Measurements from ENCODE around the gene PPM1D.
A peak's percentile ranks its signal among the peaks of the same experiment; 100 is the strongest.
"Not testable (repeated sequence)": the region's sequence is repeated elsewhere in the genome, so short reads cannot be mapped to it uniquely, and the experiment has no call there.

The PPM1D gene

DNA sequence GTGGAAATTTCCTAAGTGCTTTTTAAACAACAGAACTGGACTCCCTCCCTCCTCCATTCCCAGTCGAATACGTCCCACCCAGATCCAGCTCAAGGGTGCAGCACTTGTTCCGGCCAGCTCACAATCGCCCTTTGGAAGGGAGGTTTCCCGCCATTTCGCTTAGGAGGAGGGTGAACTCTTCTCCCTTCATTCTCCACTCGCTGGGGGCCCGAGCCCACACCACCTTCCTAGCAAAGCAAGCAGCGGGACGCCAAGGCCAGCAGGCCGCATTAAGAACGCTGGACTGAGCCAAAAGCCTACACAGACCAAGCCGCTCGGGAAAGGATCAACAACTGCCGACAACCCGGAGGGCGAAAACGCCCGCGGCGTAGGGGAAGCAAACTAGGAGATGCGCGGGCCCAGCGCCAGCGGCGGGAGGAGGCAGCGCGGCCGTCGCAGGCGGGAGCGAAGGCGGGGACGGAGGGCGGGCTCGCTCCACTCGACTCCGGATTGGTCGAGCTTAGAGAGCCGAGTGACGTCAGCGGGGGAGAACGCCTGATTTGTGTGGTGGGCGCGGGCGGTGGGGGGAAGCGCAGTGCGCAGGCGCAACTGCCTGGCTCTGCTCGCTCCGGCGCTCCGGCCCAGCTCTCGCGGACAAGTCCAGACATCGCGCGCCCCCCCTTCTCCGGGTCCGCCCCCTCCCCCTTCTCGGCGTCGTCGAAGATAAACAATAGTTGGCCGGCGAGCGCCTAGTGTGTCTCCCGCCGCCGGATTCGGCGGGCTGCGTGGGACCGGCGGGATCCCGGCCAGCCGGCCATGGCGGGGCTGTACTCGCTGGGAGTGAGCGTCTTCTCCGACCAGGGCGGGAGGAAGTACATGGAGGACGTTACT lies at the start of gene PPM1D:
Gene PPM1D, plus strand, starts transcription at position 574 of the 870 bp plus-strand sequence. Its CDS starts 222 bp downstream, at position 796.
- DNase-seq, result peak; percentile 95

DNA sequence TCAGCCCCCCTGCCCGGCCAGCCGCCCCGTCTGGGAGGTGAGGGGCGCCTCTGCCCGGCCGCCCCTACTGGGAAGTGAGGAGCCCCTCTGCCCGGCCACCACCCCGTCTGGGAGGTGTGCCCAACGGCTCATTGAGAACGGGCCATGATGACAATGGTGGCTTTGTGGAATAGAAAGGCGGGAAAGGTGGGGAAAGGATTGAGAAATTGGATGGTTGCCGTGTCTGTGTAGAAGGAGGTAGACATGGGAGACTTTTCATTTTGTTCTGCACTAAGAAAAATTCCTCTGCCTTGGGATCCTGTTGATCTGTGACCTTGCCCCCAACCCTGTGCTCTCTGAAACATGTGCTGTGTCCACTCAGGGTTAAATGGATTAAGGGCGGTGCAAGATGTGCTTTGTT lies 47.7 kb upstream of the PPM1D start:
- not testable (repeated sequence) for DNase-seq

- DNase-seq, result no peak
Measured at GRCh38 chr17:60554377-60554788, 45.6 kb upstream of the PPM1D start.

GRCh38 chr17:60555786-60556185 lies 44.2 kb upstream of the PPM1D start:
- no peak for DNase-seq

GRCh38 chr17:60557805-60558204 lies 42.2 kb upstream of the PPM1D start:
- DNase-seq, result no peak

DNA sequence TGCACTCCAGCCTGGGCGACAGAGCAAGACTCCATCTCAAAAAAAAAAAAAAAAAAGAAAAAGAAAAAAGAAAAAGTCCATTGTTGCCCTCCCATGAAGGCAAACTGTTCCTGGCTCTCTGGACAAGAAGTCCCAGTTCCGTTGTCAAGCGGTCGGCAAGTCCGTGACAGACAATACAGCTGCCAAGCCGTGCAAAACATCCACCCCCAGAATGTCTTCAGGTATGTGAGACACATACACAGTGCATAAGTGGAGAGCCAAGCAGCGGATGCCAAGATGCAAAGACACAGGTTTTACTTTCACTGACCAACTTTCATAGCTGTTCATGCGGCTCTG lies 40.4 kb upstream of the PPM1D start:
- DNase-seq, result no peak

DNA sequence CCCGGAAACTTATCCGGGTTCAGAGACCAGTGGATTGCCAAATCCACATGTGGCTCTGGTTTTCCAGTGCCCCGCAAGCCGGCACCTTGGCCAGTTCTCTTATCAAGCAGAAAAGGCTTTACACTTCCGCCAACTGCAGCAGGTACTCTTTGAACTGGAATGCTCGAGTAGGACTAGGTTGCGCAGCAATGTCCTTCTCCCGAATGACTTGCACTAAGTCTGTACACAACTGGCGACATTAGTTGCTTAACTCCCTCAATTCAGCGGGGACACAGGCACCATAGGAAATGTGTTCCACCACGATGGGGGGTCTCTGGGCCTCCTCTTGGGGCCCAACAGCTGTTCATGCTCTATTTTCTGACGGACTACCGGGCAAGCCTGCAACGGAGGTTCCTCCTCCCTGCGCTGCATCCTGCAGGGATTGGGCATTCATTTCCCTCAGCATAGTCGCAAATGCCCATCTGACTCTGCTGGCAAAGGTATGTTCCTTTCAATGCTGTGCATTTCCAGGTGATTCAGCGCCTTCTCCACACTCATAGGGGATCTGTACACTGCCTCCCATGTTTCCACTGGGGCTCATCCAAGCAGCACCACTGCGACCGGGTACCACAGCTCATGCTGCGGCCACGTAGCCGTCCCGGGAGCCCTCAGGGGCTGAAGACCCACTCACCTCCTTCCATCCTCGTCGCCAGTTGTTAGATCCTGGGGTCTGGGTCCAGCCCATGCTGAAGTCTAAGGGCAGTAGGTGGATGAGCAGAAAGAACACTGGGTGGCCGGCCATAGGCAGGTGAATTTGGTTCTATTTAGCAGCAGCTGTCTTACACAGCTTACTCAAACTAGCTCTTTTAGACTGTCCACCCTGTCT lies 39.8 kb upstream of the PPM1D start:
- no peak for DNase-seq

DNA sequence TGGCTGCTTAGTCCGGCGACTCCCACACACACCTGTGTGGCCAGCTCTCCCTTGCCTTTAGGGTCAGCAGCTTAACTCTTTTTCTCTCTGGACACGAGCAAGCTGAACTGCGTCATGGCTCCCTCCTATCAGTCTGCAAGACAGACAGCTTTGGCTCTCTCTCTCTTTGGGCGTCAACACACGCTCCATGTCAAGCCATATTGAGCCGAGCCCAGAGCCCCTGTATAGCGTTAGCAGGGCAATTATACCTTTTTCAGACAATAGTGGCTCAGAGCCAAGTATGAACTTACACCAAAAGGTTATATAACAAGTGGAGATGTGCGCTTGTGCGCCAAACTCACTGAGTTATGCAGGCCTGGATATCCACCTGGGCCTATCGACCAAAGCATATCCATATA lies 39.1 kb upstream of the PPM1D start:
- DNase-seq, result no peak

DNA sequence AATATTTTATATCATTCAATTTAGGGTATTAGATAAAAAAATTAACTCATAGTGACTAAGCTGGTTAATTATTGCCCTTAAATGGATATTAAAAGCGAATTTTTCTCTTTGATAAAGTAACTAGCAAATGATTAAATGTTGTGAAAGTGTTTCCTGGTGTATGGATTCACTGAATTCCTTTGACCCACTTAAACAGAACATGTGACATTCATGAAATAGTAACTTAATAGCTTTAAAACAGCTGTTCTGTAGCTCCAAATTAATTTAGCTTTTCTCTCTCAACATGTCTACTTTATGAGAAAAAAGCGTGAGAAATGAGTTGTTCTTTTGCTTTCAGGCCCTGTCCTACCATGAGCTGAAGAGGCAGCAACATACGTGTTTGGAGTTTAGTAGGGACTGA lies 37.6 kb upstream of the PPM1D start:
- no peak for DNase-seq

DNA sequence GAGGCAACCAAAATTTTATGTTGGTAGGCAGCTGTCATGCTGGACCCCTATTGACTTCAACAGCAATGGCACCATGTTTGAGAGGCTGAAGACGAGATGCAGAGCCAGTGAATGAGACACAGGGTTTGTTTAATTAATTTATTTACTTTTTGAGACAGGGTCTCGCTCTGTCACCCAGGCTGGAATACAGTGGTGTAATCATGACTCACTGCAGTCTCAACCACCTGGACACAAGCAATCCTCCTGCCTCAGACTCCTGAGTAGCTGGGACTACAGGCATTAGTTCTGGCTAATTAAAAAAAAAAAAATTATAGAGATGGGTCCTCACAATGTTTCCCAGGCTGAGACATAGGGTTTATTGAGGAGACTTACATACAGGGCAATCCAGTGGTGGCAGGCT lies 36.2 kb upstream of the PPM1D start:
- DNase-seq, result no peak

DNA sequence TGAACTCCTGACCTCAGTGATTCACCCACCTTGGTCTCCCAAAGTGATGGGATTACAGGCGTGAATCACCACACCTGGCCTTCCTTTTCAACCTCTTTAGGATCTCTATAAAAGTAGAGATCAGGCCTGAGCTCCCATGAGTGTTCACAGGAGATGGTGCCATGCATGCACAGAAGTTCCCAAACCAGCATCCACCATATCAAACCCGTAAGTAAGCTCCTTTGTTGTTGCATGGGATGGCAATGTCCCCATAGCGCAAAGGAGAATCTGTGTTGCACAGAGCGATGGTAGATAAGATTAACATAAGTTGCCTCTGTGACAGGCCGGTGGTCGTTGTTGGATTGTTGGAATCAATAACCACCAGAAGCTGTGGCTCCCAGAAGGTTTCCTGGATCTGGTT lies 34.8 kb upstream of the PPM1D start:
- no peak for DNase-seq

- no peak for DNase-seq
Measured at GRCh38 chr17:60573236-60574051, 26.5 kb upstream of the PPM1D start.

DNA sequence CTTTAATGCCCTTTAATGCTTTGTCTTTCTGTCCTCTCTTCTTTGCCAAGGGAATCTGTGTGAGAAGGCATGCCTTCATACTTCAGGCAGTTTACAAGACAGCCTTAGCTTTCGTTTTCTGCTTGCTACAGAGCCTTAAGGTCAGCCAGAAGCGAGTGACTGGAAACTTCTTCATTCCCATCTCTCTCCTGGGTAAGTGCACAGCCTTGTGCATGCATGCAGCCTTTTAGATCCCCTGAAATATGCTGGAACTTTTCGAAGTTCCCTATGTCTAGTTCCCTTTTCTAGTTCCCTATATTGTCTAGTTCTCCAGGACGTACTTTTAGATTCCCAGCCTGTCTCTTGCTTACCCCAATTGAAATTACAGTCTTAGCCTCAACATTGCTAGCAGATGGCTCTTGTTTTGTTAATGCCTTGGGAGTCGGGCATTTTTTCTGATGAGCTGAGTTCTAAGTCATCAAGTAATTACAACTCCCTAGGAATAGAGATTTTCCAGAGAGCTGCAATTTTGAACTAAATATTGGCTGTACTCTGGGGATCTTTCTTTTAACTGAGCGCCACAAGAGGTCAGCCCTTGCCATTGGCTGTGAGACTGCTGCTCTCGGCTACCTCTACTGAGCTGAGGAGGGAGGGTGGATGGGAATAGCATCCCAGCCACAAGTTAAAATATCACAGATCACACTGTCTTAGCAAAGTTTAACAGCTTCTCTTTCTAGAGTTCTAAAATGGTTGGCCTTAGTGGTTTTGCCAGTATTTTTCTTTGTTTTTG lies 22.7 kb upstream of the PPM1D start:
- DNase-seq, result no peak

- DNase-seq, result no peak
Measured at GRCh38 chr17:60579090-60579489, 20.9 kb upstream of the PPM1D start.

DNA sequence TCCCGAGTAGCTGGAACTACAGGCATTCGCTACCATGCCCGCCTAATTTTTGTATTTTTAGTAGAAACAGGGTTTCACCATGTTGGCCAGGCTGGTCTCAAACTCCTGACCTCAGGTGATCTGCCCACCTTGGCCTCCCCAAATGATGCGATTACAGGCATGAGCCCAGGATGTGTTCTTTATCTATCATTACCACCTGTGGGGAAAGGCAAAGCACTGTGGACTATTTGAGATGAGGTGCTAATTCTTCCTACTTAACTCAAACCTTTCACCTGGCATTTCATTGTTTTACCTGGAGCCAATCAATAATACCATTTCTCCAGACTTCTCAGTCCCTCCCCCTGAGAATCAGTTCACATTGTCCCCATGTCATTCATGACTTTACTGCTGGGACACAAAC lies 20.4 kb upstream of the PPM1D start:
- DNase-seq, result no peak

DNA sequence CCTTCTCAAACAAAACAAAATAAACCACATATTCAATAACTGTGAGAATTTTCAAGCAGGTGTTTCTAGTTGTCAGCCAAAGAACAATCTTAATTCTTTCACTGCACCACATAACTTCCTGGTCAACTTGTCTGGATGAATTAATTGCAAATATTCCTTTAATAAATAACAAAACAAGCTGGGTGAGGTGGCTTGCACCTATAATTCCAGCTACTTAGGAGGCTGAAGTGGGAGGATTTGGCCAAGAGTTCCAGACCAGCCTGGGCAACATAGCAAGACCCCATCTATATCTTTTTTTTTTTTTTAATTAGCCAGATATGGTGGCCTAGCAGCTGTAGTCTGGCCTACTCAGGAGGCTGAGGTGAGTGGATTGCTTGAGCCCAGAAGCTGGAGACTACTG lies 17.0 kb upstream of the PPM1D start:
- no peak for DNase-seq

GRCh38 chr17:60585887-60586286 lies 14.1 kb upstream of the PPM1D start:
- no peak for DNase-seq

DNA sequence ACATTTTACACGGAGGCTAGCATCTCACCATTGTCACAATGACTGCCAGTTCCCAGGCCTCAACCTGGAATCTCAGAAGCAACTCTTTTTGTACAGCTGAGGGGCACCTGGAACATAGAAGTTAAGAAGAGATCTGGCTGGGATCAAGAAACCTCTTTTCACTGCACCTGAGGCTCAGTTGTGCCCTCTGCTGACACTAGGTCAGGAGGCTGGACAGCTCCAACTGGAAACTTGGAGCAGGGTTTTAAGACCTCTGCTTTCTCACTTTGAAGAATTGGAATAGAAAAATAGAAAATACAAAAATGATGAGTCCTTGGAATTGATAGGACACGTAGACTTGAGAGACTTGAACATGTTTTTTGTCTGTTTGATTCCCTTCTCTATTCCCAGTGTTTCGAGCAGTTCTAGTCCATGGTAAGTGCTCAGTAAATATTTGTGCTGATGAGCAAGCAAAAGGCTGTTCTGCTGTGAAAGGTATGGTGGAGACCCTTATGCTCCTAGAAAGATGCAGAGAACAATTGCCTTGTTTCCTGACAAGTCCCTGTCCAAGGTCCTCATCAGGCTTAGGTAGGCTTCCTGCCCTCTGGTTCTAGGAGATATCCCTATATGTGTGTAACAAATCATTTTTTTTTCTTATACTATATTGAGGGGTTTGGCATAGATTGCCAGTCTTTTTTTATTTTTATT lies 13.6 kb upstream of the PPM1D start:
- no peak for DNase-seq

DNA sequence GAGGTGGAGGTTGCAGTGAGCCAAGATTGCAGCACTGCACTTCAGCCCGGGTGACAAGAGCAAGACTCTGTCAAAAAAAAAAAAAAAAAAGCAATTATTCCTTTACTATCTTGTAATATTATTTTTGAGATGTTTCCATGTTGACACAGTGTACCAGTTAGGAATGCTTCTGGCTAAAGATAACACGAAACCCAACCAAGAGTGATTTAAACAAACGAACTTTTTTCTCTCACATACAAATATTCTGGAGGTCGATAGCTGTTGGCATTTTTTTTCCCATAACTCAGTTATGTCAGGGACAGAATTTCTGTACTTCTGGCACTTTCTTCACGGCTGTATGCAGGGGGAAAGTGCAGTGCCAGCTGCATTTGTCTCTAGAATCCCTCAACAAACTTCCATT lies 9.9 kb upstream of the PPM1D start:
- DNase-seq, result no peak

- no peak for DNase-seq
Measured at GRCh38 chr17:60592750-60593149, 7.2 kb upstream of the PPM1D start.

DNA sequence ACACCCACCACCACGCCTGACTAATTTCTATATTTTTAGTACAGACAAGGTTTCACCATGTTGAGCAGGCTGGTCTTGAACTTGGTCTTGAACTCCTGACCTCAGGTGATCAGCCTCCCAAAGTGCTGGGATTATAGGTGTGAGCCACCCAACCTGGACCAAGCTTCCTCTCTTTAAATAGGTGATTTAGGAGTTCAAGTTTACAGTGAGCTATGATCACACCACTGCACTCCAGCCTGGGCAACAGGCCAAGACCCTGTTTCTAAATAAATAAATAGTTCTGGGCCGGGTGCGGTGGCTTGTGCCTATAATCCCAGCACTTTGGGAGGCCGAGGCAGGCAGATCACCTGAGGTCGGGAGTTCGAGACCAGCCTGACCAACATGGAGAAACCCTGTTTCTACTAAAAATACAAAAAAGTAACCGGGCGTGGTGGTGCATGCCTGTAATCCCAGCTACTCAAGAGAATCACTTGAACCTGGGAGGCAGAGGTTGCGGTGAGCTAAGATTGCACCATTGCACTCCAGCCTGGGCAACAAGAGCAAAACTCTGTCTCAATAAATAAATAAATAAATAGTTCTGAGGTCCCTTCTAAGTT lies 6.5 kb upstream of the PPM1D start:
- DNase-seq, result not testable (repeated sequence)
